Suprapubic skin (tissue), 4 donors: ENCODE results near the gene HIPK4. TPM values are rescaled to one million over a fixed set of nuclear protein-coding genes. Genes with fewer than 3 reads are reported as not detected.
"Not testable (repeated sequence)": the region's sequence is repeated elsewhere in the genome, so short reads cannot be mapped to it uniquely, and the experiment has no call there.

Source experiments
- DNase-seq, 2 donors: peaks; one replicate each; pipeline ENCODE4 v3.0.0-alpha.2; 2019; ENCODE audit warnings: low spot score in 2 of 2
- H3K27ac ChIP-seq: fragments of 200-600 bp; sonication (generic); one replicate; pipeline ENCODE4 v1.5.1; 2019
- H3K27me3 ChIP-seq: fragments of 200-600 bp; sonication (generic); one replicate; pipeline ENCODE4 v1.5.1; 2019
- H3K36me3 ChIP-seq: fragments of 200-600 bp; sonication (generic); one replicate; pipeline ENCODE4 v1.5.1; 2019
- H3K4me1 ChIP-seq: fragments of 200-600 bp; sonication (generic); one replicate; pipeline ENCODE4 v1.5.1; 2019
- H3K4me3 ChIP-seq: fragments of 200-600 bp; sonication (generic); one replicate; pipeline ENCODE4 v1.5.1; 2019; ENCODE audit warnings: mild to moderate bottlenecking
- H3K9me3 ChIP-seq: fragments of 200-600 bp; sonication (generic); one replicate; pipeline ENCODE4 v1.5.1; 2019
- CTCF ChIP-seq, 2 donors: fragments of 200-600 bp in 1 of 2; fragments of 450-650 bp in 1 of 2; sonication (generic) in 1 of 2; IDR thresholded peaks; one replicate each; pipeline ENCODE4 v1.5.1; 2016 to 2019; ENCODE audit warnings: antibody characterized with exemption in 2 of 2, mild to moderate bottlenecking in 1 of 2, moderate library complexity in 1 of 2
- EP300 ChIP-seq: sonication (generic); formaldehyde crosslinking; IDR thresholded peaks from one replicate; pipeline ENCODE4 v1.6.1; 2017; ENCODE audit warnings: antibody characterized with exemption
- POLR2A ChIP-seq, 2 donors: fragments of 450-650 bp; IDR thresholded peaks; one replicate each; pipeline ENCODE4 v1.6.1; 2017; ENCODE audit warnings: antibody characterized with exemption in 2 of 2, mild to moderate bottlenecking in 2 of 2, moderate library complexity in 2 of 2
- POLR2AphosphoS5 ChIP-seq, 3 donors: sonication (generic); formaldehyde crosslinking; IDR thresholded peaks; one replicate each; pipeline ENCODE4 v1.6.1; 2017; ENCODE audit warnings: antibody characterized with exemption in 3 of 3
- WGBS: methylation state at CpG from one replicate; pipeline ENCODE4 v1.1.5; 2018; 5-methylcytosine and 5-hydroxymethylcytosine counted together
- total RNA-seq, 4 donors: library from RNA; depleted of rRNA; stranded (reverse); fragments of >200 nt; gene quantifications; one replicate each; pipeline ENCODE4 v1.1.0, GENCODE V29; 2016

HIPK4 gene
- total RNA-seq, 4 donors from 2014 or later, result 0.21 to 0.47 (median 0.42) TPM; not detected in 1

- Histone ChIP-seq H3K4me1 (no peaks in the 10 kb centered on the region), H3K4me3 (no peak overlapping the region), H3K9me3 (no peaks in the 10 kb centered on the region), H3K27me3 (no peaks in the 10 kb centered on the region), H3K27ac (no peak overlapping the region), H3K36me3 (peaks cover 90% of the 10 kb centered on the region)
- no peak for DNase-seq
- TF ChIP-seq CTCF (IDR thresholded peaks at IDR 0.05) (no peak), POLR2AphosphoS5 (IDR thresholded peaks at IDR 0.05) (no peak), POLR2A (IDR thresholded peaks at IDR 0.05) (no peak), EP300 (no peak)
- WGBS, result 84% methylated on average over 7 of the region's 17 CpGs
These were observed 13.6 kb downstream of the HIPK4 start for GRCh38 chr19:40376286-40376862.

GRCh38 chr19:40374084-40374483 lies 15.9 kb downstream of the HIPK4 start:
- Histone ChIP-seq H3K4me3 (no peak overlapping the region), H3K36me3 (peaks cover 93% of the 10 kb centered on the region), H3K27me3 (no peaks in the 10 kb centered on the region), H3K9me3 (no peaks in the 10 kb centered on the region), H3K4me1 (no peaks in the 10 kb centered on the region), H3K27ac (no peak overlapping the region)
- DNase-seq, result no peak
- WGBS, result 82% methylated on average over 3 of the region's 7 CpGs
- TF ChIP-seq POLR2A (IDR thresholded peaks at IDR 0.05) (no peak), EP300 (no peak), CTCF (IDR thresholded peaks at IDR 0.05) (no peak), POLR2AphosphoS5 (IDR thresholded peaks at IDR 0.05) (no peak)

GRCh38 chr19:40371802-40372122 lies 18.2 kb downstream of the HIPK4 start:
- Histone ChIP-seq H3K36me3 (peaks cover 85% of the 10 kb centered on the region), H3K9me3 (no peaks in the 10 kb centered on the region), H3K27ac (no peak overlapping the region), H3K27me3 (no peaks in the 10 kb centered on the region), H3K4me1 (no peaks in the 10 kb centered on the region), H3K4me3 (no peak overlapping the region)
- WGBS, result 94% methylated on average over 5 of the region's 5 CpGs
- no peak for DNase-seq
- TF ChIP-seq POLR2A (IDR thresholded peaks at IDR 0.05), result no peak
- TF ChIP-seq POLR2AphosphoS5 (IDR thresholded peaks at IDR 0.05), result no peak
- TF ChIP-seq EP300, result no peak
- no peak for TF ChIP-seq CTCF (IDR thresholded peaks at IDR 0.05)

GRCh38 chr19:40370997-40371801 lies 18.8 kb downstream of the HIPK4 start:
- Histone ChIP-seq H3K36me3 (peaks cover 83% of the 10 kb centered on the region), H3K4me1 (peaks cover 2% of the 10 kb centered on the region), H3K27me3 (no peaks in the 10 kb centered on the region), H3K9me3 (no peaks in the 10 kb centered on the region), H3K27ac (no peak overlapping the region), H3K4me3 (no peak overlapping the region)
- DNase-seq, result no peak
- 90% methylated on average over 5 of the region's 7 CpGs for WGBS
- no peak for TF ChIP-seq POLR2AphosphoS5 (IDR thresholded peaks at IDR 0.05)
- TF ChIP-seq EP300, result no peak
- TF ChIP-seq CTCF (IDR thresholded peaks at IDR 0.05), result no peak
- TF ChIP-seq POLR2A (IDR thresholded peaks at IDR 0.05), result no peak

GRCh38 chr19:40370253-40370652 lies 19.7 kb downstream of the HIPK4 start:
- Histone ChIP-seq H3K36me3 (peaks cover 73% of the 10 kb centered on the region), H3K4me1 (peaks cover 12% of the 10 kb centered on the region)
- H3K9me3 ChIP-seq, H3K27ac ChIP-seq, H3K27me3 ChIP-seq, H3K4me3 ChIP-seq, DNase-seq: not testable (repeated sequence)
- 88% methylated on average over 3 of the region's 3 CpGs for WGBS
